GM19438 (cell line): Measurements from ENCODE around the gene CHAF1B.

Source experiments
- ATAC-seq: cut with Tn5 transposase; IDR thresholded peaks from one replicate; pipeline ENCODE4 v1.9.1; 2021; ENCODE audit warnings: low read depth; ENCODE audit not compliant: unreplicated experiment

CHAF1B gene

GRCh38 chr21:36423771-36424433 is 38.7 kb downstream of the CHAF1B start:
- ATAC-seq, result no peak

GRCh38 chr21:36424592-36424991 is 39.4 kb downstream of the CHAF1B start:
- no peak for ATAC-seq

- ATAC-seq, result no peak
Observed at GRCh38 chr21:36425286-36425685, 40.1 kb downstream of the CHAF1B start.

GRCh38 chr21:36427502-36427901 is 42.3 kb downstream of the CHAF1B start:
- no peak for ATAC-seq

GRCh38 chr21:36428761-36429432 is 43.7 kb downstream of the CHAF1B start:
- ATAC-seq, result no peak

GRCh38 chr21:36429947-36430546 is 44.9 kb downstream of the CHAF1B start:
- ATAC-seq, result peak; percentile 87

GRCh38 chr21:36430841-36431240 is 45.6 kb downstream of the CHAF1B start:
- ATAC-seq, result no peak

- ATAC-seq, result no peak
Observed at GRCh38 chr21:36431252-36431651, 46.1 kb downstream of the CHAF1B start.

- no peak for ATAC-seq
Observed at GRCh38 chr21:36433059-36433709, 48.0 kb downstream of the CHAF1B start.

- no peak for ATAC-seq
Observed at GRCh38 chr21:36434144-36434543, 49.0 kb downstream of the CHAF1B start.

GRCh38 chr21:36436829-36437744 is 51.9 kb downstream of the CHAF1B start:
- ATAC-seq, result no peak

- no peak for ATAC-seq
Observed at GRCh38 chr21:36437745-36438128, 52.5 kb downstream of the CHAF1B start.

- no peak for ATAC-seq
Observed at GRCh38 chr21:36441715-36442114, 56.5 kb downstream of the CHAF1B start.

- ATAC-seq, result no peak
Observed at GRCh38 chr21:36446301-36446700, 61.1 kb downstream of the CHAF1B start.

GRCh38 chr21:36450511-36450910 is 65.3 kb downstream of the CHAF1B start:
- ATAC-seq, result no peak

GRCh38 chr21:36451506-36451905 is 66.3 kb downstream of the CHAF1B start:
- no peak for ATAC-seq

GRCh38 chr21:36452281-36452825 is 67.2 kb downstream of the CHAF1B start:
- no peak for ATAC-seq

- no peak for ATAC-seq
Observed at GRCh38 chr21:36454093-36454531, 68.9 kb downstream of the CHAF1B start.

- ATAC-seq, result no peak
Observed at GRCh38 chr21:36454706-36455105, 69.5 kb downstream of the CHAF1B start.
